NCI-H82 (cell line): ENCODE data around the gene INPP5E.

Experiments
- DNase-seq: peaks from one replicate; lab custom pipeline; 2025; lab: John Stamatoyannopoulos, UW

INPP5E gene

DNA sequence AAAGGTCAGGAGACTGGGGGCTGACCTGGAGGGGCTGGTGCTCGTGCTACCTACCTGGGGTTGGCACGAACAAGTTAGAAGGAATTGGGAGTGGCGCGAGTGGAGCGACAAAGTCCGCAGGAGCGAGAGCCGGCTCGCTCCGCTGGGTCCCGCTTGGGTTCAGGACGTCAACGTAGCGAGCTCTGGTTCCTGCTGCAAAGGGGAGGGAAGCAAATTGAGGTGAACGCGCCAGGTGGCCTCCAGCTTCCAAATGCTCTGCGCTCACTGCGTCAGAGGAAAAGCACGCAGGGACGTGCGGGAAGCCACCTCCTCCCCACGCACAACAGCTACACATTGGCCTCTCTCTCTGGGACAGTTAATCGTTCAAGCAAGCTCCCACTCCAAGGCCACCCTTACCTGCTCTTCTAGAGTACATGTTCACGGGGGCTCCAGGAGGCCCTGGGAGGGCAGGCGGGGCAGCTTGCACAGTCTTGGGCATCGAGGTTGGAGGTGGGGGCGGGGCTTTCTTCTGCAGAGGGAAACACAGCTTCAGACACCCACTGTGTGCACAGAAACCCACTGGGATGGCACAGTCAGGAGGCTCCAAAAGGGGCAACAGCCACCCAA, 7.6 kb upstream of the INPP5E start:
- no peak for DNase-seq

DNA sequence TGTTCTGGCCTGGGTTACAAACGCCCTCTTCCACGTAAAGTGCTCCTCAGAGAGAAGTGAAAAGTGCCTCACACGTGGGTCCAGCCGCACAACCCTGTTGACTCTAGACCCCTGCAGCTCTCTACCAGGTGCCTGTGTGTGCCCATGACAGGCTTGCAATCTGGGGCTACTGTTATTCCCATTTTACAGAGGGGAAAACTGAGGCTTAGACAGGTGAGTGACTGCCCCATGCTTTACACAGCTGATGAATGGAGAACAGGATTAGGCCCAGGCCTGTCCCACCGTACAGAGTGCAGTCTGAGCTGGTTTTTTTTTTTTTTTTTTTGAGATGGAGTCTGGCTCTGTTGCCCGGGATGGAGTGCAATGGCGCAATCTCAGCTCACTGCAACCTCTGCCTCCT, 6.2 kb upstream of the INPP5E start:
- no peak for DNase-seq

- no peak for DNase-seq
These were observed 4.5 kb upstream of the INPP5E start for GRCh38 chr9:136444102-136444501.

GRCh38 chr9:136443687-136444086, 4.0 kb upstream of the INPP5E start:
- no peak for DNase-seq

GRCh38 chr9:136443087-136443486, 3.4 kb upstream of the INPP5E start:
- no peak for DNase-seq

DNA sequence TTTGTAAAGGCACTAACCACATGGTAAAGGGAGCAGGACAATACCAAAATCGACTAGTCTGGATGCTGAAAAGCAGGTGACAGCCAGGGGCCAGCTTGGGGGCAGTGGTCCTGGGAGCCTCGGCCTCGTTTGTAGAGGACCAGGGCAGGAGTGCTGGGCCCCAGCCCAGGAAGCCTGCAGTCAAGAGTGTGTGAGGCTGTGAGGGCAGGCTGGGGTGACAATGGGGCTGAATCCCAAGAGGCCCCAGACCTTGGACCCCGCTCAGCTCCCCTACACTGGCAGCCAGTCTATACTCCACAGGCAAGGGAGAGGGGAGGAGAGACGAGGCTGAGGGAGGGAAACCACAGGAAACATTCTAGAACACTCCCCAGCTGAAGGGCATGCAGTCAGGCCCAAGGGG, 2.6 kb upstream of the INPP5E start:
- no peak for DNase-seq

DNA sequence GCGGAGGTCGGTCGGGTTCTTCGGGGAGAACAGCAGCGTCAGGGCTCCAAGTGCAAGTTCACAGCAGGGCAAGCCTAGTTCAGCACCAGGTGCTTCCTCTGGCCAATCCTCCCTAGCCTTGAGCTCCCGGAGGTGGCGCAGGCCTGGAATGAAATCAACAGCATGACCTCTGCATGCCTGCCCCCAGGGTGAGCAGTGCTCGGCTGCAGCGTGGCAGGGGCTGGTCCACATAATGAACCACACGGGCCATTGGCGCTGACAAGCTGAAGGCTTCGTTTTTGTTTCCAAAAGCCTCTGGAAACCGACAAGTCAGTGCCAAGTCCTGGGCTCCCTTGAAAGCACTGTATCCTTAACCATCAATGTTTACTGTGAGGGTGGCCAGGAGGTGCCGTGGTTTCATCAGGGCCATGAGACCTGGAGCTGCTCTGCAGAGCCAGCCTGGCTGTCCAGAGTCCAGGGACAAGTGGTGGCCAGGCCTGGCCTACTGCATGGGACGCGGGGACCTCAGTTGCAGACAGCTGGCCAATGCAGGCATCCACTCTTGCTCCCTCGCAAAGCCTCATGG, 2.1 kb upstream of the INPP5E start:
- no peak for DNase-seq

GRCh38 chr9:136441191-136441680, 1.6 kb upstream of the INPP5E start:
- DNase-seq: no peak

GRCh38 chr9:136438548-136439480, 831 bp downstream of the INPP5E start:
- DNase-seq: peak; percentile 34

GRCh38 chr9:136437839-136438547, 1.7 kb downstream of the INPP5E start:
- no peak for DNase-seq

- no peak for DNase-seq
These were observed 2.2 kb downstream of the INPP5E start for GRCh38 chr9:136437430-136437829.

- no peak for DNase-seq
These were observed 3.5 kb downstream of the INPP5E start for GRCh38 chr9:136436055-136436634.

DNA sequence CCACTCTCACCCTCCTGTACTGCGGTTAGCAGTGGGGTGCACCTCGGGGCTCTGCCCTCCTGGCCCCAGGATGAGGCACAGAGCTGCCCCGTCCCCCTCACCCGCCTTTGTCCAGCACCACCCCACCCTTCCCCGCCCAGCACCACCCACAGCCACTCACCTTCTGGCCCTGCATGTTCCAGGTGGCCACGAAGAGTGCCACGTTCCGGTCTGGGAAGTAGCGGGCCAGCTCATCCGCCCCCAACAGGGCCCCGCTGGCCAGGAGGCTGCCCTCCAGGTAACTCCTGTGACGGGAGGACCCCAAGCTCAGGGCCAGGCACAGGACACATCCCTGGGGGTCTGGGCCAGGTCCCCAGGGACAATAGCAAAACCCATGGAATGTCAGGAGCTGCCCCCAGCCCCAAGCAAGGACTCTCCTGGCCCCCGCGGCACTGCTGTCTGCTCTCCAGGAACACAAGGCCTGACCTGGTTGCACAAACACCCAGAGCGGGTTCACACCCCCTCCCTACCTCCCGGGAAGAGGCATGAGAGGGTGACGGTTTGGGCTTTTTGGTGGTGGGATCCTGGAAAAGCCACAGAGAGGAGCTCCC, 5.0 kb downstream of the INPP5E start:
- DNase-seq: no peak

- DNase-seq: no peak
These were observed 5.6 kb downstream of the INPP5E start for GRCh38 chr9:136433849-136434579.

- no peak for DNase-seq
These were observed 6.5 kb downstream of the INPP5E start for GRCh38 chr9:136433043-136433715.

- DNase-seq: no peak
These were observed 7.1 kb downstream of the INPP5E start for GRCh38 chr9:136432591-136432990.

DNA sequence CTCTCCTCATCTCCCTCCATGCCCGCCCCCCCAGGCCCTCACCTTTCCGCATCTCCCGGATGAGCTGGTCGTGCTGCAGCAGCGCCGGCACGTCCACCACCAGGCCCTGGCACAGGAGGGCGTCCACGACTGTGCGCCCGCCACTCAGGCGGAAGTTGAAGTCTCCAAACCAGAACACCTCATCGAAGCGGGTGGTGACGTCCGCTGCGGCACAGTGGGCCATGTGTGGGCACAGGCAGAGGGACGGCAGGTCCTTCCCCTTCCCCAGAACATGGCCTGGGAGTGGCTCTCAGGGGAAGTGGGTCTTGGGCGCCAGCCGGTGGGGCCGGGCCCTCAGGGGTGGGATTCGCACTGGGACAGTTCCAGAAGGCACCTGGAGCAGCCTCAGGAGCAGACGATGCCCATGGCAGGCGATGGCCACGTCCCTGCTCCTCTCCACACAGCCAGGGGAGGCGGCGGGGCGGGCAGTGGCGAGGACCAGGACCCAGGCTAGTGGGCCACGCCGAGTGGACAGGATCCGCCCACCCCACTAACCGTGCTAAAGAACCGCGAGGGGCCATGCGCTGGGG, 7.8 kb downstream of the INPP5E start:
- DNase-seq: no peak

GRCh38 chr9:136430588-136431234, 8.9 kb downstream of the INPP5E start:
- DNase-seq: no peak
